HepG2 (cell line): ENCODE results near the gene FAM83F. TPM values are rescaled to one million over a fixed set of nuclear protein-coding genes. Genes with fewer than 3 reads are reported as not detected.

ENCODE experiments used
- ATAC-seq: fragments of 200-7000 bp; cut with Tn5 transposase; 3 replicates; pipeline ENCODE4 v1.9.1; 2020; ENCODE audit warnings: mild to moderate bottlenecking, moderate library complexity
- BruUV-seq: library from RNA; stranded (reverse); fragments of 400-500 nt; replicated peaks from 2 replicates; lab custom pipeline; 2021; lab: Mats Ljungman, UMichigan
- CTCF ChIA-PET: fragments of 300-600 bp; formaldehyde crosslinking; extraction: SDS; loops from one replicate; lab custom pipeline; 2021; ENCODE audit warnings: low total read pairs, inconsistent platforms, low intra/inter-chr PET ratio; lab: Yijun Ruan, JAX
- POLR2A ChIA-PET: fragments of 350-600 bp; sonication (Branson Sonifier 250); formaldehyde crosslinking; loops from one replicate; lab custom pipeline; 2020; ENCODE audit warnings: antibody characterized with exemption, inconsistent platforms; lab: Yijun Ruan, JAX
- DNase-seq: peaks from one replicate; pipeline ENCODE4 v3.0.0-alpha.2; 2015; ENCODE audit warnings: low spot score
- FAIRE-seq: peaks from 3 replicates; lab custom pipeline; 2011; peaks lifted over from hg19 to GRCh38; lab: Jason Lieb, UNC
- H2AFZ ChIP-seq: one replicate; pipeline ENCODE4 v1.6.1; 2011; ENCODE audit warnings: low read length, inconsistent platforms
- H3K27ac ChIP-seq: fragments of 300-600 bp; 3 replicates; pipeline ENCODE4 v1.8.0; 2011; ENCODE audit warnings: mixed run types, mild to moderate bottlenecking, mixed read lengths, low read length, inconsistent platforms; ENCODE audit not compliant: insufficient read depth; ENCODE audit errors: extremely low read length
- H3K27me3 ChIP-seq, 2 experiments: fragments of 200-600 bp in 1 of 2; 2 replicates in 1 of 2; 3 replicates in 1 of 2; pipeline versions ENCODE4 v1.6.0 to v1.8.0; 2011; ENCODE audit warnings: low read length in 2 of 2, mild to moderate bottlenecking in 2 of 2, moderate library complexity in 2 of 2, inconsistent platforms in 1 of 2; ENCODE audit not compliant: insufficient read depth in 2 of 2, control insufficient read depth in 1 of 2
- H3K36me3 ChIP-seq, 2 experiments: fragments of 200-600 bp in 1 of 2; replicated peaks in 1 of 2; 2 replicates in 1 of 2; 3 replicates in 1 of 2; pipeline versions ENCODE4 v1.5.1 to v1.8.0; 2011; ENCODE audit warnings: low read length in 2 of 2, inconsistent platforms in 1 of 2; ENCODE audit not compliant: insufficient read depth in 2 of 2, control insufficient read depth in 1 of 2
- H3K4me1 ChIP-seq: 2 replicates; pipeline ENCODE4 v1.5.1; 2012; ENCODE audit warnings: low read length, inconsistent platforms; ENCODE audit not compliant: insufficient read depth
- H3K4me2 ChIP-seq: 2 replicates; pipeline ENCODE4 v1.6.0; 2011; ENCODE audit warnings: low read depth, low read length, inconsistent platforms
- H3K4me3 ChIP-seq, 3 experiments: fragments of 200-600 bp in 1 of 3; sonication (generic), shearing (Covaris generic) in 1 of 3; replicated peaks in 1 of 3; 2 replicates each; pipeline ENCODE4 v1.5.1; 2011 to 2016; ENCODE audit warnings: low read length in 3 of 3, inconsistent platforms in 2 of 3, low read depth in 2 of 3, mild to moderate bottlenecking in 2 of 3, control low read depth in 1 of 3, mixed read lengths in 1 of 3; ENCODE audit not compliant: insufficient read depth in 1 of 3
- H3K79me2 ChIP-seq: one replicate; pipeline ENCODE4 v1.6.1; 2011; ENCODE audit warnings: low read length, inconsistent platforms; ENCODE audit not compliant: insufficient read depth
- H3K9ac ChIP-seq: 2 replicates; pipeline ENCODE4 v1.6.0; 2011; ENCODE audit warnings: mild to moderate bottlenecking, low read depth, low read length, inconsistent platforms; ENCODE audit not compliant: insufficient read depth
- H3K9me3 ChIP-seq: 2 replicates; pipeline ENCODE4 v1.5.1; 2012; ENCODE audit warnings: mild to moderate bottlenecking, low read length
- H4K20me1 ChIP-seq: 2 replicates; pipeline ENCODE4 v1.6.0; 2011; ENCODE audit warnings: inconsistent platforms, mild to moderate bottlenecking, low read length, moderate library complexity; ENCODE audit not compliant: insufficient read depth
- FIP1L1 ChIP-seq: fragments of 200-400 bp; formaldehyde crosslinking; IDR thresholded peaks from 2 replicates; pipeline ENCODE4 v1.6.1; 2018; ENCODE audit warnings: low read depth, mild to moderate bottlenecking, low read length, moderate library complexity, borderline replicate concordance; ENCODE audit not compliant: insufficient read depth
- HINFP ChIP-seq: sonication (generic); formaldehyde crosslinking; IDR thresholded peaks from 2 replicates; pipeline ENCODE4 v1.4.0; 2020; ENCODE audit warnings: low read depth, mild to moderate bottlenecking, missing genetic modification reagents
- KLF13 ChIP-seq: sonication (generic); formaldehyde crosslinking; IDR thresholded peaks from 2 replicates; pipeline ENCODE4 v1.4.0; 2020; ENCODE audit warnings: mild to moderate bottlenecking, missing genetic modification reagents
- KLF15 ChIP-seq: sonication (generic); formaldehyde crosslinking; IDR thresholded peaks from 2 replicates; pipeline ENCODE4 v1.8.1; 2023; ENCODE audit warnings: borderline replicate concordance, mild to moderate bottlenecking, inconsistent platforms, missing genetic modification reagents, mixed read lengths
- NFYB ChIP-seq: sonication (generic); formaldehyde crosslinking; IDR thresholded peaks from 2 replicates; pipeline ENCODE4 v1.4.0; 2020; ENCODE audit warnings: missing genetic modification reagents
- TRIM24 ChIP-seq: sonication (generic); formaldehyde crosslinking; IDR thresholded peaks from 2 replicates; pipeline ENCODE4 v1.8.0; 2022; ENCODE audit warnings: mild to moderate bottlenecking, missing genetic modification reagents
- ZBTB44 ChIP-seq: sonication (generic); formaldehyde crosslinking; IDR thresholded peaks from 2 replicates; pipeline ENCODE4 v1.4.0; 2020; ENCODE audit warnings: missing genetic modification reagents
- ZNF414 ChIP-seq: sonication (generic); formaldehyde crosslinking; IDR thresholded peaks from 2 replicates; pipeline ENCODE4 v1.5.0; 2020; ENCODE audit warnings: missing genetic modification reagents
- ZNF567 ChIP-seq: sonication (generic); formaldehyde crosslinking; IDR thresholded peaks from 2 replicates; pipeline ENCODE4 v1.8.1; 2023; ENCODE audit warnings: mild to moderate bottlenecking, missing genetic modification reagents, borderline replicate concordance
- ZNF703 ChIP-seq: sonication (generic); formaldehyde crosslinking; IDR thresholded peaks from 2 replicates; pipeline ENCODE4 v1.5.1; 2020; ENCODE audit warnings: missing genetic modification reagents, mild to moderate bottlenecking, moderate library complexity, borderline replicate concordance
- ZNF792 ChIP-seq: IDR thresholded peaks from 2 replicates; pipeline ENCODE4 v1.6.1; 2016
- WGBS: methylation state at CpG from one replicate; pipeline ENCODE4 v1.1.6; 2017; ENCODE audit warnings: low lambda C conversion rate; 5-methylcytosine and 5-hydroxymethylcytosine counted together
- in situ Hi-C: cut with HindIII; loops from 2 replicates; pipeline ENCODE4 v1.10.0; 2017; ENCODE audit warnings: low pct_unique_long_range_greater_than_20kb; ENCODE audit not compliant: extremely low pct_ligation_motif_present
- intact Hi-C: fragments of 100-400 bp; cut with micrococcal nuclease; formaldehyde crosslinking; loops from one replicate; pipeline ENCODE4 v1.10.0; 2022; ENCODE audit not compliant: unreplicated experiment
- polyA plus RNA-seq, 8 experiments: library from polyadenylated mRNA; depleted of rRNA in 3 of 8; stranded (reverse) in 7 of 8; unstranded in 1 of 8; fragments of >200 nt; fragmentation: Illumina TruSeq in 4 of 8; extraction: Trizol in 4 of 8; gene quantifications; 2 replicates each; pipeline versions ENCODE4 v1.2.1 to v1.2.3, GENCODE V29; 2011 to 2016; ENCODE audit warnings: low read depth in 4 of 8, missing spikeins in 1 of 8, mixed read lengths in 1 of 8; ENCODE audit not compliant: insufficient read depth in 1 of 8
- total RNA-seq, 5 experiments: library from RNA; depleted of rRNA; stranded (reverse); fragments of >200 nt; fragmentation: Illumina TruSeq; extraction: Trizol; gene quantifications; 2 replicates each; pipeline ENCODE4 v1.2.3, GENCODE V29; 2016; ENCODE audit warnings: low read depth in 1 of 5
- TF ChIP-seq, protein P1 (sequence below): sonication (generic); formaldehyde crosslinking; IDR thresholded peaks from 2 replicates; pipeline ENCODE4 v1.8.0; 2022; ENCODE audit warnings: missing genetic modification reagents, low read depth, mild to moderate bottlenecking, borderline replicate concordance

FAM83F gene
- total and polyA plus RNA-seq, 2 of the 13 experiments (the other 11 are each of a cell fraction or from before 2014, with no cell fraction given) = not detected

- DNase-seq (no peak), ATAC-seq (no peak), FAIRE-seq (no peak)
- Histone ChIP-seq H3K4me2 (no peak overlapping the region), H3K27me3 (no peaks in the 10 kb centered on the region), H3K79me2 (no peaks in the 10 kb centered on the region), H3K9ac (no peak overlapping the region), H3K4me3 (no peak overlapping the region), H2AFZ (no peak overlapping the region), H3K9me3 (no peaks in the 10 kb centered on the region), H4K20me1 (peaks cover 9% of the 10 kb centered on the region; the same call in 1 of the 2 replicates), H3K36me3 (no peaks in the 10 kb centered on the region), H3K4me1 (no peaks in the 10 kb centered on the region), H3K27ac (no peak overlapping the region)
- in situ Hi-C loops = no loop called here
- WGBS = 84% methylated on average over 6 of the region's 8 CpGs
- TF ChIP-seq ZNF567 (no peak), KLF15 (CRISPR knock-in tag) (no peak)
- intact Hi-C loops = no loop called here
- no TSS peak for BruUV-seq
- POLR2A ChIA-PET = no interaction called here
- CTCF ChIA-PET = no interaction called here
Observed at GRCh38 chr22:40076702-40077645, 82.2 kb downstream of the FAM83F start.

DNA sequence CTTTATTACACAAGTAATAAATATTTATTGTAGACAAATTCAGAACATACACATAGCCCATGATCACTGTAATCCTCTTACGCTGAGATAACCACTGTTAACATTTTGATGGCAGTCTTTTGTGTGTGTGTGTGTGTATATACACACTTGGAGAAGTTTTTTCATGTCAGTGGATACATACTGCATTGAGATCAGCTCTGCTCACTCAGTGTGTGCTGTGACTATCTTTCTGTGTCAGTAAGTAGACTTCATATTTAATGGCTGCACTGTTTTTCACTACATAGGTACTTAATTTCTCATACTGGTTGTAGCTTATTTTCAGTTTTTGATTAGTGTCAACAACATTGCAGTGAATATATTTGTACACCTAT, 82.9 kb downstream of the FAM83F start:
- no TSS peak for BruUV-seq
- Histone ChIP-seq H3K27ac (no peak overlapping the region), H3K36me3 (no peaks in the 10 kb centered on the region), H3K4me3 (no peak overlapping the region), H3K9me3 (no peaks in the 10 kb centered on the region), H3K4me1 (no peaks in the 10 kb centered on the region), H3K9ac (no peak overlapping the region), H2AFZ (no peak overlapping the region), H3K4me2 (no peak overlapping the region), H4K20me1 (peaks cover 14% of the 10 kb centered on the region), H3K79me2 (no peaks in the 10 kb centered on the region), H3K27me3 (no peaks in the 10 kb centered on the region)
- in situ Hi-C loops (no loop called here), intact Hi-C loops (no loop called here)
- ATAC-seq (no peak), FAIRE-seq (no peak), DNase-seq (no peak)
- ChIA-PET POLR2A (no interaction called here), CTCF (no interaction called here)
- 88% methylated on average over 1 of the region's 1 CpG for WGBS
- TF ChIP-seq KLF13 (CRISPR knock-in tag) = no peak
- TF ChIP-seq ZNF792 (CRISPR knock-in tag) = no peak
- no peak for TF ChIP-seq NFYB
- no peak for TF ChIP-seq ZNF703 (CRISPR knock-in tag)
- TF ChIP-seq TRIM24 (CRISPR knock-in tag) = no peak
- TF ChIP-seq, protein P1, sequence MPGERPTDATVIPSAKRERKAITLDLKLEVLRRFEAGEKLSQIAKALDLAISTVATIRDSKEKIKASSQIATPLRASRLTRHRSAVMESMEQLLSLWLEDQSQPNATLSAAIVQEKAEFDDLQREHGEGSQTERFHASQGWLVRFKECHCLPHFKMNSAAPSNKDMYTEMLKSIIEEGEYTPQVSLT (CRISPR knock-in tag) = no peak
- TF ChIP-seq HINFP = no peak
- TF ChIP-seq ZNF414 (CRISPR knock-in tag) = no peak
- TF ChIP-seq ZBTB44 (CRISPR knock-in tag) = no peak
- TF ChIP-seq FIP1L1 = no peak
